Stimulated activated CD4-positive, alpha-beta T cell treated with anti-CD3 and anti-CD28 coated beads, Interleukin-1b, Interleukin-23, amount 100 ng/mL, for 24 hours (primary cell): ENCODE data around the gene EIF2S2.

Source experiments
- DNase-seq, 4 experiments: peaks; one replicate each; pipeline ENCODE4 v3.0.0-alpha.2; 2020; ENCODE audit warnings: low read depth in 4 of 4, low spot score in 1 of 4

Gene EIF2S2

DNA sequence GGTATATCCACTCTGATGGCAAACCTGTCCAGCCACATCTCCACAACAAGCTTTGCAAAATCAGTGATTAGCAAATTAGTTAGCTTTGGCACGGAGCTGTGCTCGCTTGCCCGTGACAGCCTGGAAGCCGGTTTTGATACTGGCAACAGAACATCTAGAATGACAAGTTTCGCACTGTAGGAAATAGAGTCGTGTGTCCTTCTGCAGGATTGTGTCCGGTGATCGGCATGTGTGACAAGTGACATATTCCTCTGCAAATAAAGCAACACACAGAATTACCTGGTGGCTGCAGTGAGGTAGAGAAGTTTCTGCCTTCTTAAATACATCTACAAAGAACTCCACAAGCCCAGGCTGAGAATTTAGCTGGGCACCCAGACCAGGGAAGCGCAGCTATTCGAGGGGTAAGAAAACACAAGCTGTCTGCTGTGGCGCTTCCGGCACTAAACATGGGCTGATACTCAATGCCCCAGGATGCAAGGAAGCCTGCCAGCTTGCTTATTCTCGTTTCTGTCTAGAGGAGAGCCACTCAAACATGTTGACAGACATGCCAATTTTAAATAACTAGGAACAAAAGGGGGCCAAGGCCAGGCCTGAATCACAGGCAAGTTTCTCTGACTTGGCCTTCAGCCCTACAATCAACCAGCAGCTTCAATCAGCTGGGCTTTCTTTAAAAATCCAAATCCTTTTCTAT, 22.2 kb downstream of the EIF2S2 start:
- DNase-seq: no peak

DNA sequence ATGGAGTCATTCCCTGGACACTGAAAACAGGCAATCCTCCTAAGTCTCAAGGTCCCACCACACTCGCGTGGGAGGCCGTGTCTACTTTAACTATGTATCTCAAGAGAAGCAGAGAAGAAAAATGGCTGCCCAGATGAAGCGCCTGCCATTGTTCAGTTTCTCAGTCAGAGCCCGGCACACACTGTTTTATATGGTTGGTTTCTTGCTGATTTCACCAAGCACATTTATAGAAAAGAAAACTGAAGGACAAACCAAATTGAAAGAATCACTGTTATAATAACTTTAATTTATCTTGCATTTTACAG, 22.9 kb downstream of the EIF2S2 start:
- no peak for DNase-seq

DNA sequence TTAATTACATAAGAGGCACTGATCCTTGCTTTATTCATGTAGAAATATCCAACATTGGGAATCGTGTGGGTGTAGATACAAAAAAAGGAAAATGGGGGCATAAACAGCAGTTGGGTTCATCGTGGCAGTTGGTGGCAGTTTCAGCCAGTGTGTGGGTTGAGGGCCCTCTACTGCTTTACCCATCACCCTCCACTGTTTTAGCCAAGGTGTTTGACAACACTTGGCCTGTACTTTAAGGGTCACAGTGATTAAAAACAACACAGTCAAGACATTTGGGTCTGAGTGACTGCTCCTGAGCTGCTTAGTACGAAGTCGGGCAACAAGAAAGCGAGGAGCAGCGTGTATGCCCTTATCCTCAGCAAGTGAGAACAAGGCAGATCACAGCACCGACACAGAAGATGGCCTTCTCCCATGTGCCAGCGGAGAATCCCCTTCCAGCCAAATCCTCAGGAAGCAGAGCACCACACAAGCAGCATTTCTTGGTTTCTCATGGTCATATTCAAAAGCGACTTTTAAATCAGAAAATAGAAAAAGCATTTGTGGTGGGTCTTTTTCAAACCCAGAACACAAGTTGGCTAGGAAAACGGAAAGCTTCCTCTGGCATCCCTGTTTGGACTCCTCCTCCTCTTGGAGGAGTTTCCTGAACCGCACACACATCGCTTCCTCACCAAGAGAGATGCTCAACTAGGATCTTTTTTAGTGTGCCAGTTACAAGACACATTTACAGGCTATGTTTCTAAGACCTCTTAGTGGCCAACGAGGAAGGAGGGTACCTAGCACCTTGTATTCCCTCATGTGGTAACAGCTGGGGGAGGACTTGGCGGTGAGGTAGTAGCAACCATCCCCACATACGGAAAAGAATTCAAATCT, 23.5 kb downstream of the EIF2S2 start:
- no peak for DNase-seq

DNA sequence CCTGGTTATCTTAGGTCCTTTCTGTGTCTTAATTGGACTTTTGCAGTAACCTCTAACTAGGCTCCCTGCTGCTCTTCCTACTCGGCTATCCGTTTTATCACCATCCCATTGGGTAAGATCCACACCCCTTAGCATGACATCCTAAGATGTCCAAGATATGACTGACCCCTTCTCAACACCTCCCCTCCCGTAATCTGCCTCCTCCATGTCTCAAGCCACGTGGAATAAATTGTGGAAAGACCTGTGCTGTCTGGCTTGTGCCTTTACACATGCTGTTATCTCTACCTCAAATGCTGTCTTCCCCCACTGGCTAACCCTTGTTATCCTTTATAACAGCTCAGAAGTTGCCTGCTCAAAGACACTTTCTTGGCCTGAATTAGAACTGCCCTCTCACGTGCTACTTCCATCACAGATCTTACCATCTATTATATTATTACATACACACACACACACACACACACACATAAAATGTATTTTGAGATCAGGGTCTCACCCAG, 26.5 kb downstream of the EIF2S2 start:
- DNase-seq: no peak

DNA sequence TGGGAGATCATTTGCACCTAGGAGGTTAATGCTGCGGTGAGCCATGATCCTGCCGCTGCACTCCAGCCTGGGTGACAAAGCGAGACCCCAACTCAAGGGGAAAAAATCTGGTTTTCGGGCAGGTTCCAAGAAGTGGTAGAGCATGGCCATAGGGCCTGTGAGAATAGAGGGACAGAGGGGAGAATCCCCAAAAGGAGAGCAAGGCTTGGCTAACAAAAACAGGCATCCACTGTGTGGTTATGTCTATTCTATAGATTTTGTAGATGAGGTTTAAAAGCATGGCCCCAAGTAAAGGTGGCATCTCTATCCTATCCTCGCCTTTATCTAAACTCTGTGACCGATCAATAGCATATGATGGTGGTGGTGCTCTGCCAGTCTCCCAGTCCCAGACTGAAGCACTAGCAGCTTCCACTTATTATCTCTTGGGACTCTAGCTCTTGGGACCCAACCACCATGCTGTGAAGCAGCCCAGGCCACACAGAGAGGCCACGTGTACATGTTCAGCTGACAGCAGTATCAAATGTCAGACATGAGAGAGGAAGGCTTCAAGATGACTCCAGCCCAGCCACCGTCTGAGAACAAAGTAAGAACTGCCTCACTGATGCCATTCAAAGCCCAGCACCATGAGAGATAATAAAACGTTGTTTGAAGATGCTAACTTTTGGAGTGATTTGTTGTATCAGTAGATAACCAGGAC, 27.7 kb downstream of the EIF2S2 start:
- no peak for DNase-seq

DNA sequence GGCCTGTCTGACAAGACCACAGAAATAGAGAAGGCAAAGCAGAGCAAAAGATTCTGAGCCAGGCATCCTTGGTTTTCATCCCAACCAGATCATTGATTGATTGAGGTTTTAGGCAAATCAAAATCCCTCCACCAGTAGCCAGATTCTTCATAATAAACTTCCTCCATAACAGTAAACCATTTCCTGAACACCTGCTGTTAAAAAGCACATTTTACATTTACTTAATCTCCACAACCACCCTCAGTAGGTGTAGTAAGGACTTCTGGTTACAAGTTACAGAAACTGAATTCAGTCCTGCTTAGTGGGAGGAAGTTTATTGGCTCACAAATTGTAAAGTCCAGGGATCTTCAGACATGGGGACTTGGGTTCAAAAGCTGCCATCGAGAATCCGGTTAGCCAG, 28.3 kb downstream of the EIF2S2 start:
- DNase-seq: no peak

DNA sequence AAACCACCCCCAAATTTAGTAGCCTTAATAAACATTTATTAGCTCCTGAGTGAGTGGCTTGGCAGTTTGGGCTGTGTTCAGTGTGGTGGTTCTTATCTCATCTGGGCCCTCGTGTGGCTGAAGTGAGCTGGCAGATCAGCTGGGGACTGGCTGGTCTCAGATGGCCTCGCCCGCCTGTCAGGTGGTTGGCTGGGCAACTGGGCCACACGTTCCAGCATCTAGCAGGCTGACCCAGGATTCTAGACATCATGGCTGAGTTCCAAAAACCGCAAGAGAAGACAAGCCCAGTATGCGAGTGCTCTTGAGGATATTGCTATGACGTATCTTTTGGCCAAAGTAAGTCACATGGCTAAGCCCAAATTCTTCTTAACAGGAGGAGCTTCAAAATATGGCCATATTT, 28.9 kb downstream of the EIF2S2 start:
- DNase-seq: no peak

DNA sequence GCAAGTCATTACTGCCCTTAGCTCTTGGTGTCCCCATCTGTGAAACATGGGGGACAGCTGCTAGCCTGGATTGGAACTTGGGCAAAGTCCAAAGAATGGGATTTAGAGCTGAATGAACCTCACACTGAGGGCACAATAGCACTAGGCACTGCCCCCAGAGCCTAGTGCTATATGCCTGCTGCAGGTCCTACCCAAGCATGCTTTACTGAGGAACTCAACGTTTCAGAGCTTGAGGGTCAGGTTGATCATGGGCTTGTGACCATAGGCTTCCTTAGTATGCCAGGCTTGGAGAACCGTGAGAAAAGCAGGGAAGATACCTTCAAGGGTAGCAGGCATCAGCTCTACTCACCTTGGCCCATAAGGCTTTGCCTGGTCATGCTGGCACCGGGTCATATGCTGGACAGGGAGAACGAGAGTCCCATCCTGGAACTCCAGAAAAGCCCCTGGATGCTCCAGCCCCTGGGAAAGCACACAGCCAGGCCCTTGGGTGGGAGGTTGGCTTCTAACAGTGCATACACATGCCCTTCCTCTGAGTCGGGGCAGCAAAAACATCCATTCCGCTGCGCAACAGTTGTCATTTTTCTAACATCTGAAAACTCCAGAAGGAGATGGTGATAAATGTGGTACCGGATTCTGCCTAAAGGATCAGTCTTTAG, 29.7 kb downstream of the EIF2S2 start:
- DNase-seq: no peak

DNA sequence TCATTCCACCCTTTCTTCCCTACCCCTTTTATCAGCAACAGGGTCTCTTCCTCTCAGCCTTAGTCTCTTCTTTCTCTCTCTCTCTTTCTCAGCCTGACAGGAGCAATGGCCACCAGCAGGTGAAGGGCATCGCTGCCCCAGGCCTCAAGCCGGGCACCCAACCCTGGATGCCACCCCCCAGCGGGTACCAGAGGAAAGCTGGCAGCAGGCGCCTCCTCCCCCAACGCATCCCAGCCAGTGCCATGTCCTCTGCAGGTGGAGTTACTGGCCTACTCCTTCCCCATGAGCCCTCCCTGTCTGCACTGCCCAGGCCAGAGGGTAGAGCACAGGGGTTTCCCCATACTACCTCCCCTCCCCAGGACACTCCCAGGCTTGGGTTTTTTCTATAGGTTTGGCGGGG, 32.2 kb downstream of the EIF2S2 start:
- no peak for DNase-seq

DNA sequence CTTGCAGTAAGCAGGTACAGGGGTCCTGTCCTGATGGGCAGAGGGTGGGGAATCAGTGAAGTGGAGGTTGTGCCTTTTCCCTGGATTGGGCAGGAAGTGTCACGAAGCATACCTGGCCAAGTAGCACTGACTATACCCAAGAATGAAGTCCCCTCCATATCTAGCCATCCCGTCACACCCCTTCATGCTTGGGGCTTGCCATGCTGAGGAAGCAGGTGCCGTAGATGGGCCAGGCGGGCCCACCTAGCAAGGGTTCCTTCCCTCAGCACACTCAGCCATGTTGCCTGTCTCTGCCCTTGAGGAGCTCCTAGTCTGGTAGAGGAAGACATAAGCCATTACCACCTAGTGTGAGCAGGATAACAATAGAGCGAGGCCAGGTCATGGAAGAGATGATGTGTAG, 33.5 kb downstream of the EIF2S2 start:
- no peak for DNase-seq

DNA sequence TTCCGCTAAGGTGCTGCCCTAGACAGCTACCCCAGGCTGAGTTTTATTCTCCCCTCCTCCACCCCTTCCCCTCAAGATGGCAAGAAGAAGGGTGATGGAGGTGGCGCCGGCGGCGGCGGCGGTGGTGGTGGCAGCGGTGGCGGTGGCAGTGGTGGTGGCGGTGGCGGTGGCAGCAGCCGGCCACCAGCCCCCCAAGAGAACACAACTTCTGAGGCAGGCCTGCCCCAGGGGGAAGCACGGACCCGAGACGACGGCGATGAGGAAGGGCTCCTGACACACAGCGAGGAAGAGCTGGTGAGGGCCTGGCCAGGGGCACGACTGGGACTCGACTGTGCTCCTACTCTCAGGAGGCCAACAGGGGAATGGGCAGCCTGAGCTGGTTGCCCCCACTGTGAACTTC, 35.1 kb downstream of the EIF2S2 start:
- no peak for DNase-seq

DNA sequence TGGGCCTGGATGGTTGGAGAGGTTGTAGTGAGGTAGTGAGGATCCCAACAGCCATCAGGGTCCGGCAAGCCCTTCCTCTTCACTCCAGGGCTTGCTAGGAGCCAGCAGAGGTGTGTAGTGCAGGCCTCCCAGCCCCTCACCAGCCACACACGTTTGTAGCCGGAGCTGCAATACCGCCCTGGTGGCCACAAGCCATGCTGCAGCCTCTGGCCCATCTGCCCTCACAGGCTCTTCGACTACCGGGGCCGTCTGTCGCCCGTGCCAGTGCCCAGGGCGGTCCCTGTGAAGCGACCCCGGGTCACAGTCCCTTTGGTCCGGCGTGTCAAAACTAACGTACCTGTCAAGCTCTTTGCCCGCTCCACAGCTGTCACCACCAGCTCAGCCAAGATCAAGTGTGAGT, 36.4 kb downstream of the EIF2S2 start:
- no peak for DNase-seq

DNA sequence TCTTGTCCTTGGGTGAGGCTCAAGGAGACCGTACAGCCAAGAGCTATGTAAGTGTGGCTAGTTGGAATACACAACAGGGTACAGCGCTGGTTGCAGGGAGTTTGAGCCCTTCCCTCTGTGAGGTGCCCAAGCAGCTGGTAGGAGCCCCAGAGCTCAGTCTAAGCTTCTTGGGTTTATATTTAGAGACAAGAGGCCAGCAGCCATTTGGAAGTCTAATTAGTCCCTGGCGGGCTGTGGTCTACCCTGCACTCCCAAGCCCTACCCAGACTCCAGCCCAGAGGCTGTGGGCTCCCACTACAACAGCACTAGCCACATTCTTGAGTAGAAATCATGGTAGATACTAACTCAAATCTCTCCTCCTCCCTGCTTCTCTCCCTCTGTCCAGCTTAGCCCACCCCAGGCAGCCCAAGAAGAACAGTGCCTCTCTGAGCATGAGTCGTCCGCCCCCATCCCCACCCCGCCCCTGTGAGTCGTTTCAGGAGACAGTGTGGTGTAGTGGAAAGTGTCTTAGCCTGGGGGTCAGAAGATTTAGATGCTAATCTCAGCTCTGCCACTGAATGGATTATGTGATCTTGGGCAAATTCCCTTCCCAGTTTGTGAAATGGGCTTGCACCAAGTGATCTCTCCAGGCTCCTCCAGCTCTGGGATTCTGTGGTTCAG, 37.8 kb downstream of the EIF2S2 start:
- no peak for DNase-seq

DNA sequence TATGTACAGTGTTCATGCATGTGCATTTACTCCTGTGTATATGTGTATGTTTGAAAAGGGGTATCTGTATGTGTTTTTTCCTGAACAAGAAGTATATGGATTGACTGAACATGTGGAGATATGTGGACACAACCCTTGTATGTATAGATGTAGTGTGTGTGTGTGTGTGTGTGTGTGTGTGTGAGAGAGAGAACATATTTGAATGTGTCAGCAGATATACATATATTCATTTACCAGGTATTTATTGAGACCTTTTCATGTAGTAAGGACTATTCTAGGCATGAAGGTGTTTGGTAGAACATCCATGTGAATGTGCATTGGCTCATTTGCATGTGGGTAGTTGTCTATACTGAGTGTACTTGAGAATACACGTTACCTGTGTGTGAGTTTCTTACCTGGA, 39.3 kb downstream of the EIF2S2 start:
- no peak for DNase-seq

DNA sequence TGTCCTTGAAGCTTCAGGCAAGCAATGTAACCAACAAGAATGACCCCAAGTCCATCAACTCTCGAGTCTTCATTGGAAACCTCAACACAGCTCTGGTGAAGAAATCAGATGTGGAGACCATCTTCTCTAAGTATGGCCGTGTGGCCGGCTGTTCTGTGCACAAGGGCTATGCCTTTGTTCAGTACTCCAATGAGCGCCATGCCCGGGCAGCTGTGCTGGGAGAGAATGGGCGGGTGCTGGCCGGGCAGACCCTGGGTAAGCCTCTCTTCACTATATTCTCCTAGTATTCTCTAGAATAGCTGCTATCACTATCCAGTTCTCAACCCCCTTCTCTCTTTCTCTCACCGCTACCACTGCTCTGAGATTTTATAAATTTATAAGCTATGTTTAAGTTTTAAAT, 40.0 kb downstream of the EIF2S2 start:
- DNase-seq: no peak

DNA sequence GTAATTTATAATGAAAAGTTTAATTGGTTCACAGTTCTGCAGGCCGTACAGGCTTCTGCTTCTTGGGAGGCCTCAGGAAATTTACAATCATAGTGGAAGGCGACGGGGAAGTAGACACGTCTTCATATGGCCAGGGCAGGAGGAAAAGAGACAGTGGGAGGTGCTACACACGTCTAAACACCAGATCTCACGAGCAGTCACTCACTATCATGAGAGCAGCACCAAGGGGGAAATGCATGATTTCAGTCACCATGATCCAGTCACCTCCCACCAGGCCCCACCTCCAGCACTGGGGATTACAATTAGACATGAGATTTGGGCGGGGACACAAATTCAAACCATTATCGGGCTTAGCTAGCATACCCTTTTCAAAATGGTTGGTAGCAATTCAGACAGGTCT, 41.2 kb downstream of the EIF2S2 start:
- DNase-seq: no peak

DNA sequence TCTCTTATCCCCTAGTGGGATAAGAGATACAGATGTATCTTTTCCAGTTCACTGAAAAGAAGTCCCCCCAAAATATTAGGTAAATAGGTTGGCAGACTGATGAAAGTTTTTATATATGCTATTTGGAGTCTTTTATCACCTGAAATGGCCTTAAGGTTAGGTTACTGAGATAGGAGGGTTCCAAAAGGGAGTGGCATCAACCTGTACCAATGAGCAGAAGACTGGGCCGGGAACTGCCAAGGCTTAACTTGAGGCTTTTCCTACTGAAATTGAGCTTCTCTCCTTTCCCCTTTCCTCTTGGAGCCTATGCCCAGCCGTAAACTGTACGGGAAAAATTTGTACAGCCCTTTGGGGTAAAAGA, 42.0 kb downstream of the EIF2S2 start:
- no peak for DNase-seq

DNA sequence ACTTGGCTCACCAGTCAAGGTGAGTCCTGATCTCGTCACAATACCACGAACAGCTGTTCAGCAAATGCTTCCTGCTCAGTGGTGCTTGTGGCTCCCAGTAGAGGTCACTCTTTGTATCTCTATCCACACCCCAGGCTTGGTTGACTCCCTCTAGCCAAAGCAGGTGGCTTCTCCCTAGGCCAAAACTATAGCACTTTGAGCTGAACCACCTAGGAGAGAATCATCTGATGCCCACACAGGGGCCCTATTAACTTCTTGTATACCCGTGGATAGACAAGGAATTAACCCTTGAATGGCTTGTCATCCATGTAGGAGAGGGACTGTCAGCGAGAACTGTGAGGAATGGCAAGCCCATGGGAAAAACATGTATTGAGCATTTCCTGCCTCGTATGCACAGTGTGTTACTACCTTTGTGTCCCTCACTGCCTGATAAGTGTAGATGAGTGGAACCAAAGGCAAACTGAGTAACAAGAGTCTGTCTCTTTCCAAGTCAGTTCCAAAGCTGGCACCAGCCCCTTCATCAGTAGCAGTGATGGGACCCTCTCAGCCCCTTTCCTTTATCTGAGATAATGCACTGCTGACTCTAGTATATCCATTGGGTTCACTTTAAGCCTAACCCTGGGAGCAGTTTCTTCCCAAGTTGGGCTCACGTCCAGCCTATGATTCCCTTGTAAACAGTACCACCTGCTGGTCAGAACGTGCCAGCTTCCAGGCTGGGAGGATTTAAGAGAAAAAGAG, 42.5 kb downstream of the EIF2S2 start:
- DNase-seq: peak in 3 of 4 experiments; percentile 12 to 31 (median 15)

DNA sequence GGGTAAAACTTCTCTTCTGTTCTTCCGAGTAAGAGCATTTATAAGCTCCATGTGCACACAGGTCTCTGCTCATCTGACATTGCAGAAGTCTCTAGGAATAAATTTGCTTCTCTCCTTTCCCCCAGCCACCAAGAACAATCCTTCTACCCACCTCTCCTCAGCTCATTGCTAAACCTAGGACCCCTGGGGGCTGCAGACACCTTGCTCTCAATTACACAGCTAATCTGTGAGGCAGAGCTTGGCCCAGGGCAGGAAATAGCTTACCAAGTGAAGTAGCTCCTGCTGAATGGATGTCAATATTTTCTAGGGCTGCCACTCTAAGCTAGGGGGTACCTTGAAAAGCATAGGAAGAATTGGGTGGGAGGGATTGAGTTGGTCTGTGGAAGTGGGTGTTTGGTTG, 44.0 kb downstream of the EIF2S2 start:
- DNase-seq: no peak

DNA sequence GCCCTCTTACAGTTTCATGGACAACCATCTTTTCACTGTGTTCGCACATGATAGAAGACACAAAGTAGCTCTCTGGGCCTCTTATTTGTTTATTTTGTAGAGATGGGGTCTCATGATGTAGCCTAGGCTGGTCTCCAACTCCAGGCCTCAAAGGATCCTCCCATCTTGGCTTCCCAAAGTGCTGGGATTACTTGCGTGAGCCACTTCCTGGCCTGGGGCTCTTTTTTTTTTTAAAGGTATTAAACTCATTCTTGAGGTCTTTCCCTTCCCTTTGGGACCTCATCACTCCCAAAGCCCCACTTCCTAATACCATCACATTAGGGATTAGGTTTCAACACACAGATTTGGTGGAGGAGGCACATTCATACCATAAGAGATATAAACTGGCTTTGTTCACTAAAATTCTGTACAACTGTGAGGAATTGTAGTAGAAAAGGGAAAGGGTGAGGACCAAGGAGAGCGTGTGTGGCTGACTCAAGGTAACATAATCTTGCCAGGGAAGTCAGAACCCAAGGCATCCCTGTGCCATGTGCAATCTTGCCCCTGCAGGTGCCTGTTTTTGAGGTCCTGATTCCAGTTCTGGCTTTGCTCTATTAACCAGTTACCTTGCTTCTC, 45.5 kb downstream of the EIF2S2 start:
- no peak for DNase-seq
